Activated CD4-positive, alpha-beta memory T cell treated with anti-CD3 and anti-CD28 coated beads for 36 hours (primary cell): ENCODE data around the gene SANBR. TPM values are rescaled to one million over a fixed set of nuclear protein-coding genes. Genes with fewer than 3 reads are reported as not detected.

Experiments used
- CTCF ChIA-PET: fragments of 350-600 bp; sonication (Branson Sonifier 250); formaldehyde crosslinking; loops from one replicate; lab custom pipeline; 2021; ENCODE audit warnings: antibody characterized with exemption, inconsistent platforms; lab: Charles Lee
- POLR2A ChIA-PET: fragments of 350-600 bp; sonication (Branson Sonifier 250); formaldehyde crosslinking; loops from one replicate; lab custom pipeline; 2021; ENCODE audit warnings: antibody characterized with exemption; lab: Charles Lee
- DNase-seq: peaks from one replicate; pipeline ENCODE4 v3.0.0-alpha.2; 2020
- H3K27ac Mint-ChIP-seq: one replicate; pipeline ENCODE4 v1.8.0; 2021; ENCODE audit warnings: mixed read lengths
- H3K27me3 Mint-ChIP-seq: one replicate; pipeline ENCODE4 v1.8.0; 2021; ENCODE audit warnings: mixed read lengths
- H3K36me3 Mint-ChIP-seq: one replicate; pipeline ENCODE4 v1.8.0; 2021; ENCODE audit warnings: mixed read lengths
- H3K4me1 Mint-ChIP-seq: one replicate; pipeline ENCODE4 v1.8.0; 2021; ENCODE audit warnings: low read depth, mixed read lengths
- H3K4me3 Mint-ChIP-seq: one replicate; pipeline ENCODE4 v1.8.0; 2021; ENCODE audit warnings: mild to moderate bottlenecking, mixed read lengths
- H3K9me3 Mint-ChIP-seq: one replicate; pipeline ENCODE4 v1.8.0; 2021; ENCODE audit warnings: mixed read lengths
- intact Hi-C: fragments of 100-400 bp; cut with micrococcal nuclease; formaldehyde crosslinking; loops from one replicate; pipeline ENCODE4 v1.15.1; 2023
- total RNA-seq, 2 experiments: library from RNA; stranded (reverse); gene quantifications; one replicate each; pipeline ENCODE4 v1.2.3, GENCODE V29; 2021

SANBR gene
- total RNA-seq, 2 experiments from 2014 or later, result 5.3 to 5.9 TPM

DNA sequence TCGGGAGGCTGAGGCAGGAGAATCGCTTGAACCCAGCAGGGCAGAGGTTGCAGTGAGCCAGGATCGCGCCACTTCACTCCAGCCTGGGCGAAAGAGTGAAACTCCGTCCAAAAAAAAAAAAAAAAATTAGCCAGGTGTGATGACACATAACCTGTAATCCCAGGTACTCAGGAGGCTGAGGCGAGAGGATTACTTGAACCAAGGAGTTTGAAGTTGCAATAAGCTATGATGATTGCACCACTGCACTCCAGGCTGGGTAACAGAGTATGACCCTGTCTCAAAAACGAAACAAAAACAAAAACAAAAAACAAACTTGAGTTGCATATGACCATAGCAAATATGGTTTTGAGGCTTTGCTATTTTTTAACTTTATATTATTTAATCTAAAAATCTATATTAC is 25.8 kb downstream of the SANBR start:
- no peak for DNase-seq
- Mint-ChIP-seq H3K4me1 (no peaks in the 10 kb centered on the region), H3K27me3 (no peaks in the 10 kb centered on the region), H3K4me3 (no peak overlapping the region), H3K9me3 (no peaks in the 10 kb centered on the region), H3K27ac (no peak overlapping the region), H3K36me3 (no peaks in the 10 kb centered on the region)
- intact Hi-C loops, result no loop called here
- ChIA-PET CTCF (no interaction called here), POLR2A (no interaction called here)

DNA sequence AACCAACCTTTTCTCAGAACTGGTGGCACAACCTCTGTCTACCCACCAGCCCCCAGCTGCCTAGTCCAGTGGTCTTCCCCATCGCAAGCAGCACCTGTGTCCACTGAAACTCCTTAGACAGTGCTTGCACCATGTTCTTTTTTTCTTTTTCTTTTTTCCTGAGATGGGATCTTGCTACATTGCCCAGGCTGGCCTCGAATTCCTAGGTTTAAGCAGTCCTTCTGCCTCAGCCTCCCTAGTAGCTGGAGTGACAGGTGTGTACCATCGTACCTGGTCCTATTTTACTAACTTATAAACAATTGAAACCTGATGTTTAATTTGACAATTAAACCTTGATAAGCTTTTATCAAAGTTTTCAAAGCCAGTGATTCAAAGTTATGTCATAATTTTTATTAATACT is 30.8 kb downstream of the SANBR start:
- intact Hi-C loops, result no loop called here
- Mint-ChIP-seq H3K9me3 (no peaks in the 10 kb centered on the region), H3K27ac (no peak overlapping the region), H3K4me3 (no peak overlapping the region), H3K4me1 (no peaks in the 10 kb centered on the region), H3K36me3 (no peaks in the 10 kb centered on the region), H3K27me3 (no peaks in the 10 kb centered on the region)
- ChIA-PET CTCF (no interaction called here), POLR2A (no interaction called here)
- DNase-seq, result no peak

DNA sequence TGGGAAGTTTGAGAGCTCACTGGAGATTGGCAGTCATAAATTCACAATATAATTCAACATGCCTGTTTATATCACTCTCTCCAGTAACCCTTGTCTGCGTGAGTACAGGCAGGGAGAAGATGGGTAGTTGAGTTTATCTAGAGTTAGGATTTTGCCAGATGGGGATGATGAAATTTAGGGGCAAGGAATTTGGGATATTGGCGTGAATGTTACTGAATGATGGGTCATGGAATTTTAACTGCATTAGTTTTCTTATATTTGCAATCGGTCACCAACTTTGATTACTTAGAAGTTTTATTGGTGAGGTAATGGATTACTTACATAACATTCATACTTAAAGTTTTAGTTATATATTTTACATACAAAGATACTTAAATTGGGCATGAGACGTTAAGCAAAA is 35.1 kb downstream of the SANBR start:
- intact Hi-C loops, result no loop called here
- Mint-ChIP-seq H3K4me3 (no peak overlapping the region), H3K36me3 (peaks cover 6% of the 10 kb centered on the region), H3K27me3 (no peaks in the 10 kb centered on the region), H3K27ac (no peak overlapping the region), H3K4me1 (no peaks in the 10 kb centered on the region), H3K9me3 (no peaks in the 10 kb centered on the region)
- DNase-seq, result no peak
- POLR2A ChIA-PET, result no interaction called here
- CTCF ChIA-PET, result no interaction called here

DNA sequence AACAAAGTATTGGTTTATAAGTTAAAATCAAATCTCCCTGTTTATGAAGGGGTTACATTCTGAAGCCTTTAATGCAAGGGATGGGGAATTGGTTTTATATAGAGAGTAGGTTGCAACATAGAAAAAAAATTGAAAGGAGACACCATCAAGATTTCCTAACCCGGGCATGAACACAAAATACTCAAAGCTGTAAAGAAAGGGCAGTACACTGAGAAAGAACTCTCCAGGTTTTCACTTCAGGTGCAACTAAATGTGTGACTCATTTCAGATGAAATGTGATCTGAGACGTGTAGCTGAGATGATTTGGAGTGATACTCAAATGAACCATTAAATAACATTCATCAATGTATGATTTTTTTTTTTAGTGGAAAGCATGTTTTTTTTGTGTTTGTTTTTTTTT is 43.6 kb downstream of the SANBR start:
- H3K4me1 Mint-ChIP-seq, result peaks cover 3% of the 10 kb centered on the region
- no peak overlapping the region for H3K4me3 Mint-ChIP-seq
- H3K36me3 Mint-ChIP-seq, result peaks cover 14% of the 10 kb centered on the region
- H3K27ac Mint-ChIP-seq, result no peak overlapping the region
- ChIA-PET CTCF (no interaction called here), POLR2A (no interaction called here)
- no peaks in the 10 kb centered on the region for H3K27me3 Mint-ChIP-seq
- intact Hi-C loops, result no loop called here
- peaks cover 4% of the 10 kb centered on the region for H3K9me3 Mint-ChIP-seq
- no peak for DNase-seq

DNA sequence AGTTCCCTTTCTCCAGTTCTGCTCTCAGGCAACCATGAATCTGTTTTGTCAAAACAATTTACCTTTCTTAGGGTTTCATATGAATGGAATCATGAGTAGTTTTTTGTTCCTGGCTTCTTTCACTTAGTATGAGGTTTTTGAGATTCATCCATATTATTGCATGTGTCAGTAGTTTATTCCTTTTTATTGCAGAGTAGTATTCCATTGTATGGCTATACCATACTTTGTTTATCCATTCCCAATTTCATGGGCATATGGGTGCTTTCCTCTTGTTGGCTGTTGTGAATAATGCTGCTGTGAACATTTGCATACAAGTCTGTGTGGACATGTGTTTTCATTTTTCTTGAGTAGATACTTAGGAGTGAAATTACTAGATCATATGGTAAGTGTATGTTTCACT is 46.0 kb downstream of the SANBR start:
- intact Hi-C loops, result no loop called here
- no peak for DNase-seq
- H3K27me3 Mint-ChIP-seq, result no peaks in the 10 kb centered on the region
- H3K36me3 Mint-ChIP-seq, result peaks cover 9% of the 10 kb centered on the region
- CTCF ChIA-PET, result no interaction called here
- H3K27ac Mint-ChIP-seq, result no peak overlapping the region
- no peak overlapping the region for H3K4me3 Mint-ChIP-seq
- peaks cover 3% of the 10 kb centered on the region for H3K4me1 Mint-ChIP-seq
- POLR2A ChIA-PET, result no interaction called here
- peaks cover 4% of the 10 kb centered on the region for H3K9me3 Mint-ChIP-seq

DNA sequence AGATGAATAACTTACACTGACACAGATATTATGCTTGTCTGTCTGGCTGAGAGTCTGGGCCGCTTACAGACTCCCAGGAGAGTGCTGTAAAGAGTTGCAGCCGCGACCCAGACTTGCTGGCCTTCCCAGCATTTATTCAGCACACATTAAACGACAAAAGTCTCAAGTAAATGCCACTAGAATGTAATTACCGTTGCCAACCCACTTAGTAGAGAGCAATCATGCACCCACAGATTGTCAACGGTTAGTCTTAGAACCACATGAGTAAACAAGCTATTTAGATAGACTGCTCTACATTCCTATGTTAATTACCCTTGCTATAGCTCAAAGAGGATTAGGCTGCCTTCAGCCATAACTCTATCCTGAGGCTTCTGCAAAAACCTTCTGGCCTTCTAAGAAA is 48.5 kb downstream of the SANBR start:
- Mint-ChIP-seq H3K4me3 (no peak overlapping the region), H3K36me3 (peaks cover 13% of the 10 kb centered on the region), H3K4me1 (peaks cover 11% of the 10 kb centered on the region), H3K27me3 (no peaks in the 10 kb centered on the region), H3K27ac (no peak overlapping the region), H3K9me3 (peaks cover 4% of the 10 kb centered on the region)
- ChIA-PET CTCF (no interaction called here), POLR2A (no interaction called here)
- intact Hi-C loops, result no loop called here
- DNase-seq, result no peak

Other genes with a start within 250 kb of the SANBR start
- 10 to 100 TPM; 37.1 to 38.1 TPM for gene REL, start 184.3 kb upstream of the SANBR start, total RNA-seq
- gene PEX13, start 48.2 kb upstream of the SANBR start, total RNA-seq, result 10 to 100 TPM; 18.4 to 18.7 TPM
- 1 to 10 TPM; 8.1 to 8.9 TPM for gene PUS10, start 47.6 kb upstream of the SANBR start, total RNA-seq
- gene C2orf74, start 96.3 kb downstream of the SANBR start, total RNA-seq, result 10 to 100 TPM; 14.7 to 15.9 TPM